Measurements from ENCODE around the gene STX1B. TPM values are rescaled to one million over a fixed set of nuclear protein-coding genes. Genes with fewer than 3 reads are reported as not detected.

Gene STX1B
- total RNA-seq (2022; extraction: Qiagen RNA extraction; ENCODE audit: low read depth): 1.5 to 2.1 TPM (median 1.5 TPM) in 5 replicates

GRCh38 chr16:31010585-31011325, at the start of gene STX1B:
Gene STX1B (minus strand): TSS chr16:31010638. CDS start chr16:31010396, 242 bp downstream.

GRCh38 chr16:31032736-31033708, 22.6 kb upstream of the STX1B start, which contains the start of gene STX4:
Gene STX4 (plus strand): TSS chr16:31033558. CDS start chr16:31033806, 248 bp downstream.

GRCh38 chr16:30984669-30985400, 25.6 kb downstream of the STX1B start, which contains the start of gene HSD3B7:
Gene HSD3B7 (plus strand): TSS chr16:30985207. CDS start chr16:30985659, 452 bp downstream.

GRCh38 chr16:30957456-30958174, 52.8 kb downstream of the STX1B start, which contains the start of gene SETD1A:
Gene SETD1A (plus strand): TSS chr16:30957754. CDS start chr16:30958732, 978 bp downstream.

GRCh38 chr16:30948667-30949649, 61.5 kb downstream of the STX1B start, which contains the start of gene ORAI3:
Gene ORAI3 (plus strand): TSS chr16:30949068. CDS start chr16:30949290, 222 bp downstream.

Other genes with a start within 250 kb of the STX1B start
- 6.2 to 9.6 TPM (median 6.7 TPM) in 5 replicates for gene CFAP119, start 248.6 kb downstream of the STX1B start, total RNA-seq (2022; extraction: Qiagen RNA extraction; ENCODE audit: low read depth)
- gene RNF40, start 248.3 kb downstream of the STX1B start, total RNA-seq (2022; extraction: Qiagen RNA extraction; ENCODE audit: low read depth): 67.9 to 91.6 TPM (median 78.8 TPM) in 5 replicates
- 15.7 to 19.3 TPM (median 17.4 TPM) in 5 replicates for gene ZNF629, start 223.4 kb downstream of the STX1B start, total RNA-seq (2022; extraction: Qiagen RNA extraction; ENCODE audit: low read depth)
- 26.5 to 41.9 TPM (median 38.4 TPM) in 5 replicates for gene BCL7C, start 116.6 kb downstream of the STX1B start, total RNA-seq (2022; extraction: Qiagen RNA extraction; ENCODE audit: low read depth)
- 0.08 to 0.23 TPM (median 0.16 TPM) in 4 of 5 replicates, not detected in the other for gene CTF1, start 114.0 kb downstream of the STX1B start, total RNA-seq (2022; extraction: Qiagen RNA extraction; ENCODE audit: low read depth)
- gene FBXL19, start 87.1 kb downstream of the STX1B start, total RNA-seq (2022; extraction: Qiagen RNA extraction; ENCODE audit: low read depth): 11.6 to 23.8 TPM (median 19.2 TPM) in 5 replicates
- 9.1 to 16.9 TPM (median 13.9 TPM) in 5 replicates for gene ORAI3, start 61.6 kb downstream of the STX1B start, total RNA-seq (2022; extraction: Qiagen RNA extraction; ENCODE audit: low read depth)
- gene SETD1A, start 52.9 kb downstream of the STX1B start, total RNA-seq (2022; extraction: Qiagen RNA extraction; ENCODE audit: low read depth): 16.7 to 23.8 TPM (median 21.6 TPM) in 5 replicates
- gene HSD3B7, start 25.4 kb downstream of the STX1B start, total RNA-seq (2022; extraction: Qiagen RNA extraction; ENCODE audit: low read depth): 11.4 to 17.0 TPM (median 13.8 TPM) in 5 replicates
- 62.9 to 80.5 TPM (median 68.1 TPM) in 5 replicates for gene STX4, start 22.9 kb upstream of the STX1B start, total RNA-seq (2022; extraction: Qiagen RNA extraction; ENCODE audit: low read depth)
- 11.0 to 20.6 TPM (median 18.0 TPM) in 5 replicates for gene ZNF668, start 63.6 kb upstream of the STX1B start, total RNA-seq (2022; extraction: Qiagen RNA extraction; ENCODE audit: low read depth)
- gene ZNF646, start 63.8 kb upstream of the STX1B start, total RNA-seq (2022; extraction: Qiagen RNA extraction; ENCODE audit: low read depth): 8.7 to 11.9 TPM (median 9.7 TPM) in 5 replicates
- 0.61 to 1.4 TPM (median 1.1 TPM) in 5 replicates for gene PRSS53, start 78.3 kb upstream of the STX1B start, total RNA-seq (2022; extraction: Qiagen RNA extraction; ENCODE audit: low read depth)
- gene VKORC1, start 84.2 kb upstream of the STX1B start, total RNA-seq (2022; extraction: Qiagen RNA extraction; ENCODE audit: low read depth): 101 to 142 TPM (median 140 TPM) in 5 replicates
- 34.4 to 51.3 TPM (median 45.9 TPM) in 5 replicates for gene BCKDK, start 97.7 kb upstream of the STX1B start, total RNA-seq (2022; extraction: Qiagen RNA extraction; ENCODE audit: low read depth)
- gene KAT8, start 107.0 kb upstream of the STX1B start, total RNA-seq (2022; extraction: Qiagen RNA extraction; ENCODE audit: low read depth): 33.3 to 40.2 TPM (median 36.9 TPM) in 5 replicates
- gene PRSS8, start 125.1 kb upstream of the STX1B start, total RNA-seq (2022; extraction: Qiagen RNA extraction; ENCODE audit: low read depth): 0.26 to 0.91 TPM (median 0.28 TPM) in 5 replicates
- gene PRSS36, start 139.4 kb upstream of the STX1B start, total RNA-seq (2022; extraction: Qiagen RNA extraction; ENCODE audit: low read depth): 0.29 to 1.2 TPM (median 0.65 TPM) in 5 replicates
- 501 to 589 TPM (median 572 TPM) in 5 replicates for gene FUS, start 169.5 kb upstream of the STX1B start, total RNA-seq (2022; extraction: Qiagen RNA extraction; ENCODE audit: low read depth)
- 27.9 to 44.1 TPM (median 37.7 TPM) in 5 replicates for gene PYCARD, start 192.1 kb upstream of the STX1B start, total RNA-seq (2022; extraction: Qiagen RNA extraction; ENCODE audit: low read depth)
- gene TRIM72, start 203.5 kb upstream of the STX1B start, total RNA-seq (2022; extraction: Qiagen RNA extraction; ENCODE audit: low read depth): 0.02 to 0.14 TPM (median 0.05 TPM) in 5 replicates
- not detected in 5 replicates for gene PYDC1, start 206.5 kb upstream of the STX1B start, total RNA-seq (2022; extraction: Qiagen RNA extraction; ENCODE audit: low read depth)
- gene ITGAM, start 249.3 kb upstream of the STX1B start, total RNA-seq (2022; extraction: Qiagen RNA extraction; ENCODE audit: low read depth): 1.9 to 2.9 TPM (median 2.1 TPM) in 5 replicates